Activated CD8-positive, alpha-beta memory T cell treated with anti-CD3 and anti-CD28 coated beads, Interleukin-2, amount 50 U/mL, for 48 hours (primary cell): Measurements from ENCODE around the gene OLIG1.

ENCODE experiments used
- DNase-seq: peaks from one replicate; pipeline ENCODE4 v3.0.0-alpha.2; 2020

Gene OLIG1

GRCh38 chr21:33105088-33105487 lies 35.1 kb downstream of the OLIG1 start:
- no peak for DNase-seq

- DNase-seq, result no peak
Measured at GRCh38 chr21:33108228-33108627, 38.3 kb downstream of the OLIG1 start.

GRCh38 chr21:33109574-33110339 lies 39.8 kb downstream of the OLIG1 start:
- peak; percentile 54 for DNase-seq

- no peak for DNase-seq
Measured at GRCh38 chr21:33110340-33110715, 40.4 kb downstream of the OLIG1 start.

GRCh38 chr21:33111577-33111976 lies 41.6 kb downstream of the OLIG1 start:
- no peak for DNase-seq

- peak; percentile 3 for DNase-seq
Measured at GRCh38 chr21:33112151-33112550, 42.2 kb downstream of the OLIG1 start.

- DNase-seq, result no peak
Measured at GRCh38 chr21:33112681-33113080, 42.7 kb downstream of the OLIG1 start.

GRCh38 chr21:33113131-33113530 lies 43.2 kb downstream of the OLIG1 start:
- no peak for DNase-seq

GRCh38 chr21:33114276-33114675 lies 44.3 kb downstream of the OLIG1 start:
- no peak for DNase-seq

GRCh38 chr21:33115631-33116510 lies 45.9 kb downstream of the OLIG1 start:
- peak; percentile 40 for DNase-seq

- DNase-seq, result no peak
Measured at GRCh38 chr21:33116676-33117075, 46.7 kb downstream of the OLIG1 start.

- DNase-seq, result no peak
Measured at GRCh38 chr21:33117101-33117888, 47.4 kb downstream of the OLIG1 start.
